Loucy (cell line): Measurements from ENCODE around the gene WNK2.

Experiments used
- CTCF ChIP-seq: fragments of 200-600 bp; sonication (generic); conservative IDR thresholded peaks from 2 replicates; pipeline ENCODE4 v1.5.1; 2014; ENCODE audit warnings: mild to moderate bottlenecking, antibody characterized with exemption, low read length
- EZH2phosphoT487 ChIP-seq: fragments of 200-600 bp; IDR thresholded peaks from 2 replicates; pipeline ENCODE4 v1.6.1; 2018; ENCODE audit warnings: antibody characterized with exemption, mild to moderate bottlenecking, moderate library complexity, borderline replicate concordance

- TF ChIP-seq CTCF (no peak), EZH2phosphoT487 (no peak)
Observed at GRCh38 chr9:93185266-93186214, 1.6 kb downstream of the WNK2 start.
